HG02938 (cell line): Measurements from ENCODE around the gene FTSJ1.
"Not testable (repeated sequence)": the region's sequence is repeated elsewhere in the genome, so short reads cannot be mapped to it uniquely, and the experiment has no call there.

Source experiments
- ATAC-seq: cut with Tn5 transposase; IDR thresholded peaks from one replicate; pipeline ENCODE4 v1.9.1; 2021; ENCODE audit warnings: mild to moderate bottlenecking, moderate library complexity; ENCODE audit not compliant: unreplicated experiment

Gene FTSJ1, protein sequence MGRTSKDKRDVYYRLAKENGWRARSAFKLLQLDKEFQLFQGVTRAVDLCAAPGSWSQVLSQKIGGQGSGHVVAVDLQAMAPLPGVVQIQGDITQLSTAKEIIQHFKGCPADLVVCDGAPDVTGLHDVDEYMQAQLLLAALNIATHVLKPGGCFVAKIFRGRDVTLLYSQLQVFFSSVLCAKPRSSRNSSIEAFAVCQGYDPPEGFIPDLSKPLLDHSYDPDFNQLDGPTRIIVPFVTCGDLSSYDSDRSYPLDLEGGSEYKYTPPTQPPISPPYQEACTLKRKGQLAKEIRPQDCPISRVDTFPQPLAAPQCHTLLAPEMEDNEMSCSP

DNA sequence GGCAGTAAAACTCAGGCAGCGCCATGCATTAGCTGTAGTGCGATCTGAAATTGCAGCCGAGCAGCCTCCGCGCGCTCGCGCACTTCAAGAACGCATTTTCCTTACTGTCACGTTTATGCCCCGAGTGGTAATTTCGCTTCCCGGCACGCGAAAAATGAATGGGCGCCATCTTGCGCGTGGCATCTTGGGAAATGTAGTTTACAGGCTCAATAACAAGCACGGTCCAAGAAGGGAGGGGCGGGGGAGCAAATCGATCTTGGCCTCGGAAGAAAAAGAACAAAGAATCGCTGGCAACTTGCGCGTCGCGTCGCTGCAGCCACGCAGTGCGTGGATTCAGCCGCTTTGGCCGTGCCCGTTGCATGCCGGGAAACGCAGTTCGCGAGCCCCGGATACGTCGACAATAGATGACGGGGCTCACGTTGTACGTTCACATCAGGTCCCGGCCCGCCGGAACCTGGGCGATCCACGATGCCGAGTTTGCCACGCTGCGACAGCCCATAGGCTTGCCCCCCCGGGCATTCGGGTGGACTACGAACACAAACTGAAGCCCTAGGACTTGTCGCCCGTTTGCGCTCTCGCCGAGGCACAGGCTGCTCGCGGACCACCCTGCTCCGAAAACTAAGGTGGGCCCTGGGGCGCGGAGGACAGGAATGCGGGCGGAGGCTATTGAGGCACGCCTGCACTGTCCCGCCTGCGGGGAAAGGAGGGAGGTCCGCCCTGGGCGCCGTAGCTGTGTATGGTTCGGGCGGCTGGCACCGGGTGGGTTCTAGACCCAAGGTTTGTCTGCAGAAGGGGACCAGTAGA, at the start of gene FTSJ1:
Gene FTSJ1 (plus strand): TSS at position 426 of the 804 bp plus-strand sequence. CDS start 1,849 bp downstream, outside the sequence.
- ATAC-seq: peak; percentile 88

DNA sequence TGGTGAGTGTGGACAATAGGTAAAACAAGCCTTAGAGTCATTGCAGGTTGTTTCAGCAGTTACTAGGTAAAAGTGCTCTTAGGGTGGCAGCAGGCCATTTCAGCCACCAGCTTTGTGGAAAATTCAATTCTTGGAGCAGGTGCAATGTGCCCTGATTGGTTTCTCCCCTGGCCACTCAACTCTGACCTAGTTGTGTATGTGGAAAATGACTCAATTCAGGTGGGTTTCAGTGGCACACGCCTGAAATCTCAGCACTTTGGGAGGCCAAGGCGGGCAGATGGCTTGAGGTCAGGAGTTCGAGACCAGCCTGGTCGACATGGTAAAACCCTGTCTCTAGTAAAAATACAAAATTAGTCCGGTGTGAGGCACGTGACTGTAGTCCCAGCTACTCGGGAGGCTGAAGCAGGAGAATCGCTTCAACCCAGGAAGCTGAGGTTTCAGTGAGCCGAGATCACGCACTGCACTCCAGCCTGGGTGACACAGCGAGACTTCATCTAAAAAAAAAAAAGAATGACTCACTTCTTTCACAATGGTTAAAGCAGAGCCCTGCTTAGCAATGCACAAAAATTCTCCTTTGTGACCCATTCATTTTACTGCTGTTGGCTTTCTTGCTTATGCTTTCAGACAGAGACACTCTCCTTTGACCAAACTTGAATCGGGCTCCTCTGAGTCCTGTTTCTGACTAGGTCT, 48.8 kb upstream of the FTSJ1 start:
- not testable (repeated sequence) for ATAC-seq

DNA sequence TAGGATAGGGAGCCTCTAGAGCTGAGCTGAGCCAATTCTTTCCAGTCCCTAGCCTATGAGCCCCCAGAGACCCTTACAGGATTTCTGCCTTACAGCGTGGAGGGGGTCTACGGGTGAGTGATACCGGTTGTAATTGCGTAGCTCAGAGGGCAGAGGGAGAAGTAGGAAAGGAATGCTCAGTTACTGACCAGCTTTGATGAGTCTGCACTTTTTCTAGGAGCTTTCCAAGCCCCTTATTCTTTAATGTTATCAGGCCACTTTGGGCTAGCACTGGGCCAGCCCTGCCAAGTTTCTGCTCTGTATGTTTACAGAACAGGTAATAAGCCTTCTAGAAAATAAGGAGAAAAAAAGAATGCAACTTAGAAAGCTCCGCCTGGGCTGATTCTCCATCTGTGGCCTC, 46.4 kb upstream of the FTSJ1 start:
- not testable (repeated sequence) for ATAC-seq

DNA sequence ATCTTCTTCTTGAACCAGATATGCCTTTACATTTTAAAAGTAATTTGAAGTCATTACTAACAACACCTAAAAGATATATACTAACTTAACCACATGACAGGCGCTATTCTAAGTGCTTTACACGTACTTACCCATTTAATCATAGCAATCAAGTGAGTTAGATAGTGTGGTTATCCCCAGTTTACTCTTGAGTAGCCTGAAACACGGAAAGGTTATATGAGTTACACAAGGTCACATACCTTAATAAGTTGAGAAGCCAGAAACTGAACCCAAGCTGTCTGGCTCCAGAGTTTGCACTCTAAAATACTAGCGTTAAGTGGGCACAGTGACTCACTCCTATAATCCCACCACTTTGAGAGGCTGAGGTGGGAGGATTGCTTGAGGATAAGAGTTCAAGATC, 45.8 kb upstream of the FTSJ1 start:
- not testable (repeated sequence) for ATAC-seq

DNA sequence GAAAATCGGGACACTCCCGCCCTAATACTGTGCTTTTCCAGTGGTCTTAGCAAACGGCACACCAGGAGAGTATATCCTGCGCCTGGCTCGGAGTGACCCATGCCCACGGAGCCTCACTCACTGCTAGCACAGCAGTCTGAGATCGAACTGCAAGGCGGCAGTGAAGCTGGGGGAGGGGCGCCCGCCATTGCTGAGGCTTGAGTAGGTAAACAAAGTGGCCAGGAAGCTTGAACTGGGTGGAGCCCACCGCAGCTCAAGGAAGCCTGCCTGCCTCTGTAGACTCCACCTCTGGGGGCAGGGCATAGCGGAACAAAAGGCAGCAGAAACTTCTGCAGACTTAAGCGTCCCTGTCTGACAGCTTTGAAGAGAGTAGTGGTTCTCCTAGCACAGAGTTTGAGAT, 42.3 kb upstream of the FTSJ1 start:
- ATAC-seq: not testable (repeated sequence)

DNA sequence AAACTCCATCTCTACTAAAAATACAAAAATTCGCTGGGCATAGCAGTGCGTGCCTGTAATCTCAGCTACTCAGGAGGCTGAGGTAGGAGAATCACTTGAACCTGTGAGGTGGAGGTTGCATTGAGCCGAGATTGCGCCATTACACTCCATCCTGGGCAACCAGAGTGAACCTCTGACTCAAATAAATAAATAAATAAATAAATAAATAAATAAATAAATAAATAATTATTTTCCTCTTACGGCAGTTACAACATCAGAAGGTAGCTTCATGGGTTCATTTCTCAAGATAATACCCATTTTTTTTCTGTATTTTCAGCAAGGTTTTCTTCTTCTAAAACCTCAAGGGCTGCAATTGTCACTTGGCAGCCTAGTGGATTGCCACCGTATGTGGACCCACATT, 28.8 kb upstream of the FTSJ1 start:
- not testable (repeated sequence) for ATAC-seq

DNA sequence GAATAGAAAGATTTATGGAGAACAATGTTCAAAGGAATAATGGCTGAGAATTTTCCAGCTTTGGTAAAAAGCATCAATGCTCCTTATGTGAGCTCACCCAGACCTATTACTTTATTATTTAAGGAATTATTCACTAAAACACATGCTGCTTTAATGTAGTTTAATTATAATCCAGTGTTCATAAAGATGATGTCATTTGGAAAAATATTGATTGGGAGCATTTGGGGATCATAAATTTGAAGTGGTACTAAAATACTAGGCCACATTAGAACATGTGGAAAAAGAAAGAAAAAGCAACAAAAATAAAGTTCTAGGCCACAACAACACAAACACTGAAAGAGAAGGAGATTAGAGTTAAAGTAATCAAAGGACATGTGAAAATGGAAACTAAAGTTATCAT, 25.9 kb upstream of the FTSJ1 start:
- no peak for ATAC-seq

DNA sequence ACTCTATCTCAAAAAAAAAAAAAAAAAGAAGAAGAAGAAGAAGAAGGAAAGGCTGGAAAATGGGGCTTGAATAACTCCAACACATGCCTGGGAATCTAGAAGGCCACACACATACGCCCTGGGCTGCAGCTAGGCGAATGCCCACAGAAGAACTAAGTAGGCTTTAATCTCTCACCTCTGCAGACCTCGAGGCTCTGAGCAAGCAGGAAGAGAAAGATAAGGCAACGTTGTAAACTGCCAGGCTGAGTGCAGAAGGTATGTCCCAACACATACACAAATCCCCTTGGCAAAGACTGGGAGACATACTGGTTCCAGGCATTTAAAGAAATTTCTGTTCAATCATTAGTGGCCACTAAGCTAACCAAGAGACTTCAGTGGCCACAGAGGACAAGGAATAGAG, 24.3 kb upstream of the FTSJ1 start:
- ATAC-seq: no peak

DNA sequence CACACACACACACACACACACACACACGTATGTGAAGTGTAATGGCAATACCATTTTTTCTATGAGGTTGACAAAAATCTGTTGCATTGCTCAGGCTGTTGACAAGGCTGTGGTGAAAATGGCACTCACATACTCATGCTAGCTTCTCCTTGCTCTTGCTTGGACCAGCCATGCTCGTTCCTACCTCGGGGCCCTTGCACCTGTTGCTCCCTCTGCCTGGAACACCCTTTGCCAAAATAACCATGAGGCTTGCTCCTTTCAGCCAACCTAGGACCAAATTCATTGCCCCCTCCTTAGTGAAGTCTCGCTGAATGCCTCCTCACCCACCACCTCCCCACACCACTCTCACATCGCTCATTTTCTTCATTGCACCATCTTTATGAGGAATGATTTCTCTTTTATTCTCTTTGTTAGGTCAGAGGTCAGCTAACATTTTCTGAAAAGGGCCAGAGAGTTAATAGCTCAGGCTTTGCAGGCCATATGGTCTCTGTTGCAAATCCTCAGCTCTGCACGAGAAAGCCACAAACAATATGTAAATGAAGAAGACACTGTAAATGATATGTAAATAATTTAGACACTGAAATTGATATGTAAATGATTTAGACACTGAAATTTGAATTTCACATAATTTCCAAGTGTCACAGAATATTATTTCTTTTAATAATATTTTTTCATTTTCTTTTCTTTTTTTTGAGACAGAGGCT, 19.2 kb upstream of the FTSJ1 start:
- ATAC-seq: no peak

DNA sequence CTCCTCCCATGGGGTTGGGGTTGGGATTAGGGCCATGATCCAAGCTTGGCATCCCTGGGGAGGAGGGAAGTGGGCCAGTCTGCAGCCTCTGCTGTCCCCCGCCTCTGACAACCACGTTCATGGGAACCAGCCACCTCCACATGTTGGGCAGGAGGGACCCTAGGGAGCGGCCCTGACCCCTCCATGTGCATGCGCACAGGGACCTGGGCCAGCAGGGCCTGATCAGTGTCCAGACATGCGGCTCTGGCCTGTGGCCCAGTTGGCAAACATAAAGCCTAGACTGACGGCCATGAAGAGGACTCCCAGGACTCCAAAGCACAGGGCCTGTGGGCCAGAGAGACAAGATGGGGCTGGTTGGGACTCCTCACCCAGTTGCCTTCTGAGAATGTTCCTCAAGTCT, 17.3 kb upstream of the FTSJ1 start:
- ATAC-seq: no peak

DNA sequence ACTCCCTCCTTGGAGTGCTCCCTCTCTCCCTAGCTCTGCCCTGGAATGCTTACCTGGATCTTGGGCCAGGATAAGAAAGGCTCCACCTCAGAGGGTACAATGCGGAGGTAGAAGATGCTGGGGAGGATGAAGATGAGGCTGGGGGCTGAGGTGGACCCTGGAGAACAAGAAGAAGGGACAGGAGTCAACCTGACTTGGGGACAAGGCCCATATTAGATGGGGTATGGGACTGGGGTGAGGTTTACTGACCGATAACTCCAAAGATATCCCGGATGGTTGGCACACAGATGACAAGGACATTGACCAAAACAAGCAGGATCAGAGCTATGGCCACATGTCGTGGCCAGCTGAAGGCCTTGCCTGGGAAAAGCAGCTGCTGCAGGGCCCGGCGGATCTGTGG, 16.5 kb upstream of the FTSJ1 start:
- no peak for ATAC-seq

DNA sequence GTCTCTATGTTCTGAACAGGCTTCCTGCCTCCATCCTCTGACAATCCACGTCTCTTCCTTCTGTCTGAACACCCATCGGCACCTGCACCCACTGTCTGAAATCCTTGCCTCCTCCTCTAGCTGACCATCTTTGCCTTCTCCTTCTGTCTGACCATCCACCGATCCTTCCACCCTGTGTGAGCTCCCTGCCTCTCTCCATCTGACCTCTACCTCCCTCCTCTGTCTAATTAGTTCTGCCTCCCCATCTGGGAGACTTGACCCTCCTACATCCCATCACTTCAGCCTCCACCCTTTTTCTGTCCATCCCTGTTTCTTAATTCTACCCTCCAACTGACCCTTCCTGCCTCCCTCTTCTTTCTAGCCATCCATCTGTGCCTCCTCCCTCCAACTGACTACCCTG, 16.0 kb upstream of the FTSJ1 start:
- no peak for ATAC-seq

DNA sequence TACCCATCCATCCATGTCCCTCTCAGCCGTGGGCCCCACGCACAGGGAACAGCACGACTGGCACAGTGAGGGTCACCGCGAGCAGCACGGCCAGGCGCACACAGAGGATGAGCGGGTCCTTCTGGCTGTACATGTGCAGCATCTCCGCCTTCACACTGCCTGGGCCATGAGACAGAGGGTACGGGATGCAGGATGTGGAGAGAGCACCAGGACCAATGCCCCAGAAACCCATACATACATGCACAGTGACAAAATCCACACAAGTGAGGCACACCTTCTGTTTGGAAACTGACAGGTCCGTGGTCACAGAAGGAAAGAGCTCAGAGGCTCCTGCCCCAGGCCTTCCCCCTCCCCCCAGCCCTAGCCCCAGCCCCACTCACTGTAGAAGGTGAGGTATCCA, 15.4 kb upstream of the FTSJ1 start:
- ATAC-seq: no peak

DNA sequence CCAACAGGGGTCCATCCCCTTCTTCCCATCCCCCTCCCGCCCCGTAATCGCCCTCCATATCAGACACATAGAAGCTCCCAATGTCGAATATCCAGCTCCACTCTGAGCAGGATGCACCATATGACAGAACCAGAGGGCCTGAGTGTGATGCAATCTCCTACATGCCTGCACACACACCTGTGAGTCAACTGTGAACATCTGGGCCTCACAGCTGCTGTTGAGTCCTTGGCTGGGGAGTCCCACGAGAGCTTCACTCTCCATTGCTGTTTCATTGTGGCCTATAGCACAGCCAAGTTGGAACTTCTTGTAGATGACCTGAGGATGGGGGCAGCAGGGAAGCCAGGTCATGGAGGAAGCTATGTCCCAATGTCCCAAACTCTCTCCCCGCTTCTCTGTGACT, 14.2 kb upstream of the FTSJ1 start:
- no peak for ATAC-seq

DNA sequence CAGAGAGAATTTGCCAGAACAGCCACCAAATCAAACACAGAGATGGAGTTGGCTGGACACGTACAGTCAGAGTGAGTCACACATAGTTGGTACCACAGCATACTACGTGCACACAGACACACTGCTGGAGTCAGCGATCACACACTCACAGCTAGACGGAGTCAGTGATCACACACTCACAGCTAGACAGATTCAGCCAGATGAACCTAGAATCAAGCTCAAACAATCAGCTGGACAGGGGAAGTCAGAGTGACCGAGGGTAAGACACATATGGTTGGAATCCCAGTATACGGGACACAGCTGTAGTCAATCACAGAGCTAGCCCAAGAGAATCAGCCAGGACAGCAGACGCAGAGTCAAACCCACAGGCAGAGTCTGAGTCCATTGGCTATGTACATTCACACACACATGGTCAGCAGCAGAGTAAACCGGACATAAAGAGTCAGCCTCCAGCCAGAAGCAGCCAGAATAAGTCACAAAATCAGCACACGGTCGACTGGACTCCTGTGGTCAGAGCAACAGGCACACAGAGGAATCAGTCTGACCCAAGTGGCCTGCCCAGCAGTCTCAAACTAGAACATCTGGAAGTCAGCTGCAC, 10.6 kb upstream of the FTSJ1 start:
- no peak for ATAC-seq

DNA sequence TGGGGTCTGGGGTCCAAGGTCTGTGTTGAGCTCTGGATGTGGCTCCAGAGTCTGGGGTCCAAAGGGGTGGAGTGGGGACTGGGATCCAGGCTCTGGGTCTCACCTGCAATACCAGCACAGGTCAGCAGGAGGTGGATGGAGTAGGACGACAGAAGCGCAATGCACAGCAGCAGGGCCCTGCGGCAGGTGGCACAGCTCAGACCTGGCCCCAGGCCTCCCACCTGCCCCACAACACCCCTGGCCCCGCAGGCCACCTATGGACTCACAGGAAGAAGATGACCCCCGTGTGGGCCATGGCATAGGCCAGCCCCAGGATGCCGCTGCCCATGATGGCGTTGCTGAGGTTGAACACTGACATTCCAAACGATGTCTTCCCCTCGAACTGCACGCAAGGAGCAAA, 9.3 kb upstream of the FTSJ1 start:
- ATAC-seq: no peak

DNA sequence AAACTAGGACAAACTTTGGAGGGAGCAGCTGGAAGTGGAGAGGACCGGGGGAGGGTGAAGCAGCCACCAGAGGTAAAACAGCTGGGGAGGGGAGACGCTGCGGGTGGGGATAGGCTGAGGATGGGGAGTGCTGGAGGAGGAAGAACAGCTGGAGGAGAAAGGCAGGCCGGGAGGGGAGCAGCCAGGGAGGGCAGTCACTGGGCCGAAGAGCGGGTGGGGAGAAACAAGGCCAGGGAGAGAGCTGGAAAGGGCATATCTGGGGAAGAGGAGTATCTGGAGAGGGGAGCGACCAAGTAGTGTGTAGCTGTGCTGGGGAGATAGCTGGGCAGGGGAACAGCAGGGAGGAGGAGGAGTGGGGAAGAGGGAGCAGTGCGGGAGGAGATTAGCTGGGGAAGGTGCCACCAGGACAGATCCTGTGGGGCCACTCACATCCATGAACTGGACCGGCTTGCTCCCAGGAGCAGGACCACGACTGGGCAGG, 8.7 kb upstream of the FTSJ1 start:
- no peak for ATAC-seq

DNA sequence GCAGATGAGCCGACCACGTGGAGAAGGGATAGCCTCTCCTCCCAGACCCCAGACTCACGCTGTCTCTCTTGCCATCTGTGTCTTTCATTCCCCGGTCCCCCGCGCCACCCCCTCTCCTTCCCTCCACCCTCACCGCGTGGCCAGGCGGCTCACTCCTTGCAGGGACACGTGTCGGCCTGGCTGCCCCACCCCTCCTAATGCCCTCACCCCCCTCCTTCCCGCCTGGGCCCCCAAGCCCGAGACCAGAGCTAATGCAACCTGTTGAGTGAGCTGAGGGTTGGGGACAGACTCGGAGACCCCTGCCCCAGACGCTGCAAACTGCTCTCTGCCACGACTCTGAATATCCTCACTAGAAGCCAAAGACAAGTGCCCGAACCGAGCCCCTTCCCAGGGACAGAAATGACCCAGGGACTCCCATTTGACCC, 7.7 kb upstream of the FTSJ1 start:
- ATAC-seq: no peak

DNA sequence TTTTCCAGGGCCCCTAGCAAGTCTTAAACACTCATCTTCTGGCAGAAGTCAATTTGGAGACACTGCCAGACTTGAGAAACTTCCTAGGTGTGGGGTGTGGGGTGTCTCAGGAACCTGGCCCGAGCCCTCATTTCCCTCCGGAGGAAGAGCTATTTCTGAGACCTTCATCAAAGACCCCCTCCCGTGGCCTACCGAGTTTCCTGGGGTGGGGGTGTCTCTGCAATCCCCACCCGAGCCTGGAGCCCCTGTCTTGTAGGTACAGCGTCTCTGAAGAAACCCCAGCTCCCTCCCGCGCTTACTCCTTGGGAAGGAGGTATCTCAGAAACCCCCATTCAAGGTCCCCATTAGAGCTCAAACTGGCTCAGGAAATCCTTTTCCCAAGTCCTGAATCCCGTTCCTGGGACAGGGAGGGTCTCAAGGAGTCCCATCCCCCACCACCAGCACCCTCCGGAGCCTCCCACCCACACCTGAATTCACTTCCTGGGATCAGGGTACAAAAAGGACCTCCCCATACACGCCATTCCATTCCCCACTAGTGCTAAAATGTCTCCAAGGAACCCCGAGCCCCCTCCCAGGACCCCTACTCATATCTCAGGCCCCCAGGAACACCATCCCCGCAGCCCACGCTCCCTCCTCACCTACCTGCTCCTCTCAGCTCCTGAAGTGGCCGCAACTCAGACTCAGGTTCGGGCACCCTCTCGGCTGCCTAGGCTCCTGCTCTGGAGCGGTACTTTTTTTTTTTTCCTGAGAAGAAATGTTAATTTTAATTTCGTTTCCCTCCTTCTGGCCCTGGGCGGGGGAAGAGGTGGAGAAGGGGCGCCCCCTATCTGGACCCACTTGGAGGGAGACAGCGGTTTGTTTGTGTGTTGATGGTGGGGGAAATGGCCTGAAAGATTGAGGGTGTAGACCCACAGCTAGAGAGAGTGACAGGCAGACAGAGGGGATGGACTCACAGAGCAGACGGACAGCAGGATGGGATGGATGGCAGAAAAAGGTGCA, 7.0 kb upstream of the FTSJ1 start:
- ATAC-seq: no peak
